COLO668 (cell line): ENCODE results near the gene LILRB1.
"Not testable (repeated sequence)": the region's sequence is repeated elsewhere in the genome, so short reads cannot be mapped to it uniquely, and the experiment has no call there.

Experiments used
- DNase-seq: peaks from one replicate; lab custom pipeline; 2025; ENCODE audit not compliant: unreplicated experiment; lab: John Stamatoyannopoulos, UW

Gene LILRB1

DNA sequence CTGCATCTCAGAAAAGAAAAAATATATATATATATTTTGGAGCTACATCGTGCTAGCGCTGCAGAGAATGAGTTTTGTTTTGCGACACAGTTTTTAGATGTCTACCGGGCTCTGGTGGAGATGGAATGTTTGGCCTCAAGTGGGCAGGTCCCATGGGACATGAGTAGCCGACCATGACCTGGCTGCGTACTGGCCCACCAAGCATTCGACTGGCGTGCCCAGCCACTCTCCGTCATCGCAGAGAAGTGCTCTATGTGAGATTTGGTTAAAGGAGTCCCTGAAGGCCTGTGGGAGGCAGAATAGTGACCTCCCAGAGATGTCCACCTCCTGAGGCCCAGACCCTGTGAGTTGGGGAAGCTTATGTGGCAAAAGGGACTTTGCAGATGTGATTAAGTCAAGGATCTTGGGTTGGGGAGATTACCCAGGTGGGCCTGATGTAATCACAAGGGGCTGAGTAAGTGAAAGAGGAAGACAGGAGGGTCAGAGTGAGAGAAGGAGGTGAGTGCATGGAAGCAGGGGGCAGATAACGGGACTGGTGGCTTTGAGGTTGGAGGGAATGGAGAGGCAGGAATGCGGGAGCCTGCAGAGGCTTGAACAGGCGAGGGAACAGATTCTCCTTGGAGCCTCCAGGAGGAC lies 31.7 kb downstream of the LILRB1 start:
- DNase-seq: no peak

DNA sequence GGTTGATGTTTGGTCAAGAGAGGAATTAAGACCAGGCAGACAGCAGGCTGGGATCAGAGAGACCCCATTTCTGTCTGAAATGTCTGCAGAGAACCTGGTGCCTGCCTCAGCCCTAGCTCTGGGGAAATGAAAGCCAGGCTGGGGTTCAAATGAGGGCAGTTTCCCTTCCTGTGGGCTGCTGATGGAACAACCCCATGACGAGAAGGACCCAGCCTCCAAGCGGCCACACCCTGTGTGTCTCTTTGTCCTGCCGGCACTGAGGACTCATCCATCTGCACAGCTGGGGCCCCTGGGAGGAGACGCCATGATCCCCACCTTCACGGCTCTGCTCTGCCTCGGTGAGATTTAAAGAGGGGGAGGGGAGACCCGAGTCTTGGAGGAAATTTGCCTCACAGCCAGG lies 32.4 kb downstream of the LILRB1 start, which contains the start of gene LILRB4:
TSS of gene LILRB4 (plus strand) at position 256 of the 400 bp plus-strand sequence. CDS start at position 305, 49 bp downstream.
- DNase-seq: no peak

DNA sequence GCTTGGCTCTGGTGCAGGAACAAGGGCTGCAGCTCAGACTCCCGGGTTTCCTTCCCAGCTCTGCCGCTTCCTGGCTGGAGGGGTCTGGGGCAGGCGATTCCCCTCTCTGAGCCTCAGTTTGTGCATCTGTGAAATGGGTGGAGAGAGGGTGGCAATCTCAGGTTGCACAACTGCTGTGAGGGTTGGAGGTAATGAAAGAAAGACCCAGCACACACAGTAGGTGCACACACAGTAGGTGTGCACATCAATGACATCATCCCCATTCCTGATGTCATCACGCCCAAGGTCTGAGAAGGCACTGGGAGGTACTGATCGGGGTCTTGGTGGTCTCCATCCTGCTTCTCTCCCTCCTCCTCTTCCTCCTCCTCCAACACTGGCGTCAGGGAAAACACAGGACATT lies 35.2 kb downstream of the LILRB1 start:
- no peak for DNase-seq

DNA sequence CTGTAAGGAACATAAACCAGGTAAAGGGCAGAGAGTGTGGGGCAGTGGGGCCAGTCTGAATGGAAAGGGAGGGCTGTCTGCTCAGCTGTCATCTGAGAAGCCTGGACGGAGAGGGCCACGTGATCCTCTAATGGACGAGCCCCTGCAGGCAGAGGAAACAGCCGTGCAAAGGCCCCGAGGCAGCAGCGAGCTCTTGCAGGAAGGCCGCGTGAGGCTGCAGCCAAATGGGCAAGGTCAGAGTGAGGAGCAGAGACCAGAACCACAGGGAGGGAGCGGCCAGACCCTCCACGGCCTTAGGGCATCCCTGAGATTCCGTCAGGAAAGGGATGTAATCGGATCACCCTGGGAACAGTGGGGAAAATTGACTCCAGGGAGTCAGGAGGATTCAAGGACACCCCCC lies 36.9 kb downstream of the LILRB1 start:
- no peak for DNase-seq

DNA sequence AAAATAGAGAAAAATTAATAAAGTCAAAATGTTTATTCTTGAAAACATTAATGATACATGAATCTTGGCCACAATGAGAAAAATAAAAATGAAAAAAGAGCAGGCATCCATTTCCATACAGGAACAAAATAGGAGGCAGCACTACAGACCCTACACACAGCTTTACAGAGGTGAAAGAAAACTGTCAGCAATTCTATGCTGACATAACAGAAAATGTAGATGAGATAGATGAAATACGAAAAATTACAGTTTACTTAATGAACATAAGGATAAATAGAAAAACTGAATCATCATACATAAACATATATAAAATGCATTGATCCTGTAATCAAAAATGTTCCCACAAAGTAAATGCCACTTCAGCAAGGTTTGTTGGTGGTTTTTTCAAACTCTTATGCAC lies 38.1 kb downstream of the LILRB1 start:
- no peak for DNase-seq

- DNase-seq: no peak
Measured at GRCh38 chr19:54670576-54671357, 40.5 kb downstream of the LILRB1 start.

DNA sequence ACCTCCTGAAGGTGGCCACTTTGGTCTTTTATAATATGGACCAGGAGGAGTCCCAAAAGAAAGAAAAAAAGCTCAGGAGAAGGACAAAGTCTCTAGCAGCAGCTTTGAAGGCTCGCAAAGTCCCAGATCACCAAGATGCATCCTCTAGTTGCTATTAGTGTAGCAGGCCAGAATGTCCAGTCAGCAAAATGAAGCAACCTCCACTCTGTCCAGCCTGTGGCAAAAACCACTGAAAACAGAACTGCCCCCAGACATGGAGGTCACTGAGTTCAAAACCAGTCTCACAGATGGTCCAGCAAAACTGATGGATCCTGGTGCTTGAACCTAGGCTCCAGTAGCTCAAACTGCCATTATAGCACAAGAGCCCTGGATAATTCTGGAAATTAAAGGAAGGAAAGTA lies 42.9 kb downstream of the LILRB1 start:
- DNase-seq: no peak

DNA sequence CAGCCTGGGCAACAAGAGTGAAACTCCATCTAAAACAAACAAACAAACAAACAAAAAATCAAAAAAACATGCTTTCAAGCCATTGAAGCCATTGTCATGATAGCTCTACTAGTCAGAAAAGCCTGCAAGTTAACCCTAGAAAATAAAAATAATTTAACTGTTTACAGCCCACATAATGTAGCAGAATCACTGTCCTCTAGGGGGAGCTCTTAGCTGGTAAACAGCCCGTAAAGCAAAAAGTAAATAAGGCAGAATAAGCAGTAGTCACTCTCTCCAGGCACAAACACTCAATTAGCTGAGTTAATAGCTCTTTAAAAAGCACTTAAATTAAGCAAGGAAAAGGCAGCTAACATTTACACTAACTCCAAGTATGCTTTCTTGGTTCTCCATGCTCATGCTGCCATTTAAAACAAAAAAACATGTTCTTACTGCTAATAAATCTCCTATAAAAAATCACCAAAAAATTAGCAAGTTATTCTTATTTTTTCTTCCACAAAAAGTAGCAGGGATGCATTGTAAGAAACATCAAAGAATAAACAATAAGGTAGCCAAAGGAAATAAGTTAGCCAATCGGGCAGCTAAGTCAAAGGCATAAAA lies 43.8 kb downstream of the LILRB1 start:
- DNase-seq: peak; percentile 5

GRCh38 chr19:54676210-54676834 lies 46.0 kb downstream of the LILRB1 start:
- DNase-seq: not testable (repeated sequence)

- no peak for DNase-seq
Measured at GRCh38 chr19:54677217-54677616, 46.9 kb downstream of the LILRB1 start.

- not testable (repeated sequence) for DNase-seq
Measured at GRCh38 chr19:54681596-54681995, 51.3 kb downstream of the LILRB1 start.

DNA sequence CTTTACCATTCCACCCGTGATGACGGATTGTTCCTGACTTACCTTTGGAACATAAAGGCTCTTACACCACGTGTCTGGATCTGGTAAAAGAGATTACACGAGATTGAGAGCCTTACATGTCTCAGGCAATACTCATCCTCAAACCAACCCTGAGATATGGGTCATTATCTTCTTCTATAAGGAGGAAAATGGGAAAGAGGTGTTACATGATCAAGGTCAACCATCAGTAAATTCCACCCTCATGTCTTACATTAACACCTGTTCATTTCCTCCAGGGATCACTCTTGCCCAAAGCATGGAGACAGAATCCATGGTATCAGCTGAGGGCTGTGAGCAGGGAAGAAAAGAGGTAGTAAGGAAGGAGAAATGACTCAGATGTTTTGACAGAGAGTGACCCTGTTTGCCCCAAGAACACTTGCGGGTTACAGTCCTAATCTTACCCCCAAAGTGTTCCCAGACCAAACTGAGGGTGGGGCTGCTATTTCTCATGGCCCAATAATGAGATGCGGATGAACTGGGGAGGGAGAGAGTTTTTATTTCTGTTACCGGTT lies 52.1 kb downstream of the LILRB1 start:
- no peak for DNase-seq

DNA sequence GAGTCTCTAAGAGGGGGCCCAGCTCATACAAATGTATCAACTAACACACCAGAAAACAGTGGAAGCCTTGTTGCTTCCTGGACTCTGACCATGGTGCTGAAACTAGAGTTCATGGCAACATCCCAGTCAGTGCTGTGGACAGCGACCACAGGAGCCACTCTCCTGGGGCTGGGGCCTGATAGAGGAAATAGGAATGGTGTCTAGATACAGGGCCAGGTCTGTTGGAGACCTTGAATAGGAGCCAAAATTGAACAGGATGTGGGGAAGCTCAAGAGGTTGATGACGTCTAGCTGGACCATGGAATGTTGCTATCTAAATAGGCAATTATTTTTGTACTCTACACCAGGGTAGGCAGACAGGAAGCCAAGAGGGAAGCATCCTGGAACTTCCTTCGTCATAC lies 54.2 kb downstream of the LILRB1 start:
- DNase-seq: no peak
